ENCODE results near the gene REXO1. TPM values are rescaled to one million over a fixed set of nuclear protein-coding genes. Genes with fewer than 3 reads are reported as not detected.
A peak's percentile ranks its signal among the peaks of the same experiment; 100 is the strongest.

Gene REXO1
- total RNA-seq, 6 donors from 2014 or later = 17.0 to 106 (median 38.8) TPM

DNA sequence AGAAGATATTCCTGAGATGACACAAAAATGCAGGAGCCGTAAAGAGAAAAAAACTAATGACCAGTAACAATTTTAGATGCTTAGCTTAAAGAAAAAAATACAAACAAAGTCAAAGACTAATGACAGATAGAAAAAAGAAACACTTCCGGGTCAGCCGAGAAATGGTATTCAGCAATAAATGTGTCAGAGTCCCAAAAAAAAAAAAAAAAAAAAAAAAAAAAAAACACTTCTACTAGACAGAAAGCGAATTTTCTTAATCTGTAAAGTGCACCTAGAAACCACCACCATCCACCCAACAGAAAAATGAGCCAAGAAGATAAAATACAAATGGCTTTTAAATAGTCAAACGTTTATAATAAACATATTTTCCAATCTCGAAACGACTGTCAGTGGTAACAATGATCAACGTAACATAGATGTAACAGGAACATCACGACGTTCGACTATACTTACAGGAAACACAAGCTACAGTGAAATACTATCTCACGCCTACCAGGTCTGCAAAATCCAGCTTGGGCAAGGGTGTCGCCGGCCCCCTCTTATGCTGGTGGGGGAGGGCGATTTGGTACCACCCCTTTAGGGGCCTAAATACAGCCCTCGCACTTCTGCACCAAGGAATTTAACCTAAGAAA, 26.4 kb upstream of the REXO1 start:
- peaks cover 42 to 55% (median 49%) of the 10 kb centered on the region in 4 donors for H3K4me1 ChIP-seq
- peaks cover 0 to 18% (median 4%) of the 10 kb centered on the region in 4 donors for H3K36me3 ChIP-seq
- peak overlapping the region; percentile 73 to 99 (median 86) for H3K4me3 ChIP-seq
- DNase-seq = no peak
- 6 to 9% methylated on average over 16 of the region's 16 CpGs for WGBS, 2 donors
- no peaks in the 10 kb centered on the region for H3K27me3 ChIP-seq
- H3K9me3 ChIP-seq = no peaks in the 10 kb centered on the region
- TF ChIP-seq POLR2AphosphoS5 (IDR thresholded peaks at IDR 0.05) = peak in 1 of 2 donors; percentile 16
- TF ChIP-seq, protein P1, sequence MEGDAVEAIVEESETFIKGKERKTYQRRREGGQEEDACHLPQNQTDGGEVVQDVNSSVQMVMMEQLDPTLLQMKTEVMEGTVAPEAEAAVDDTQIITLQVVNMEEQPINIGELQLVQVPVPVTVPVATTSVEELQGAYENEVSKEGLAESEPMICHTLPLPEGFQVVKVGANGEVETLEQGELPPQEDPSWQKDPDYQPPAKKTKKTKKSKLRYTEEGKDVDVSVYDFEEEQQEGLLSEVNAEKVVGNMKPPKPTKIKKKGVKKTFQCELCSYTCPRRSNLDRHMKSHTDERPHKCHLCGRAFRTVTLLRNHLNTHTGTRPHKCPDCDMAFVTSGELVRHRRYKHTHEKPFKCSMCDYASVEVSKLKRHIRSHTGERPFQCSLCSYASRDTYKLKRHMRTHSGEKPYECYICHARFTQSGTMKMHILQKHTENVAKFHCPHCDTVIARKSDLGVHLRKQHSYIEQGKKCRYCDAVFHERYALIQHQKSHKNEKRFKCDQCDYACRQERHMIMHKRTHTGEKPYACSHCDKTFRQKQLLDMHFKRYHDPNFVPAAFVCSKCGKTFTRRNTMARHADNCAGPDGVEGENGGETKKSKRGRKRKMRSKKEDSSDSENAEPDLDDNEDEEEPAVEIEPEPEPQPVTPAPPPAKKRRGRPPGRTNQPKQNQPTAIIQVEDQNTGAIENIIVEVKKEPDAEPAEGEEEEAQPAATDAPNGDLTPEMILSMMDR (IDR thresholded peaks at IDR 0.05) = no peak
- H3K27ac ChIP-seq = peak overlapping the region; percentile 90 to 98 (median 96)
- ATAC-seq (ENCODE audit: low FRiP score in 2 of 2) = no peak

DNA sequence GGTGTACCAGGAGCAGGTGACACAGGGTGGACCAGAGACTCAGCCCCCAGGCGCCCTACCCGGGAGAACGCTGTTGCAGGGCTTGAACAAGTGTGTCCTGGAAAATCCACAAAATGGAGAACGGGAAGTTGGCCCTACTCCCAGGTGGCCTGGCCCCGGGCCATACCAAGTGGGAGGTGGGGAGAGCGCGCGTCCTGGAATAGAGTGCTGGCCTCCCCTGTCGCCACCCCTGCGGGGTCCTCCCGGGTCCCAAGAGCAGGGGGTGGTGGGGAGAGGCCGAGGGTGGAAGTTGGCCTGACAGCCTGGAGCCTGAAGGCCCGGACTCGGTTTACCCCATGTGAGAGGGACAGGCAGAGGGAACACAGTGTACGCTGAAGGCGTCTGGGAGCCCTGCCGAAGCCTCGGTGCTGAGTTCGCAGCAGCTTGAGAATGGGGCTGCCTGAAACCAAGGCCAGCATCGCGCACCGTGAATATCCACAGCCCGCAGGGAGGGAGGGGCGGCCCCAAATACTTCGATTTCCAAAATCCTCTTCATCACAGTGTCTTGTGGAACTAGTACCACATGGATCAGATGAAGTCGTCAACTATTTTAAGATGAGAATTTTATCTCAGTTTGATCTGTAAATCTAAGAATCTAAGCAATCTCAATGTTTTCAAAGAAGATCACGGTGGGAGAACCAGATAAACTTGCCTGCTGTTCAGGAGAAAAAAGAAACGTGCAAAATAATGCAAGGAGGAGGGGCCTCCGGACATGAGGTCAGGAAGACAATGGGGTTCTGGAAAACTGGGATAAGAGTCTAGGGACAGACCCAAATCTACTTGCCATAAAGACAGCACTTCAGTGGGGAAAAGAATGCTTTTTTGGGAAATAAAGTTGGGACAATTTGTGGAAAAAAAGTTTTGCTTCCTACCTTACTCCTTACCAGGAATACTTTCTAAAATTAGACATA, 25.5 kb upstream of the REXO1 start:
- 39 to 56% methylated on average over 24 to 29 of the region's 29 CpGs for whole genome bisulfite sequencing, 2 donors
- H3K9me3 ChIP-seq = no peaks in the 10 kb centered on the region
- TF ChIP-seq POLR2AphosphoS5 (IDR thresholded peaks at IDR 0.05) (peak in 1 of 2 donors; percentile 3), POLR2A (IDR thresholded peaks at IDR 0.05) (no peak), EP300 (IDR thresholded peaks at IDR 0.05) (no peak)
- TF ChIP-seq, protein P1 (IDR thresholded peaks at IDR 0.05) = no peak
- H3K4me1 ChIP-seq = peaks cover 42 to 55% (median 49%) of the 10 kb centered on the region in 4 donors
- H3K4me3 ChIP-seq = peak overlapping the region in 3 of 4 donors; percentile 6 to 98 (median 73)
- ATAC-seq (ENCODE audit: low FRiP score in 2 of 2) (peak in 1 of 2 donors; percentile 47), DNase-seq (peak in 1 of 2 donors; percentile 85)
- H3K36me3 ChIP-seq = peaks cover 0 to 15% (median 4%) of the 10 kb centered on the region in 4 donors
- H3K27ac ChIP-seq = peak overlapping the region; percentile 77 to 98 (median 93)
- no peaks in the 10 kb centered on the region for H3K27me3 ChIP-seq

DNA sequence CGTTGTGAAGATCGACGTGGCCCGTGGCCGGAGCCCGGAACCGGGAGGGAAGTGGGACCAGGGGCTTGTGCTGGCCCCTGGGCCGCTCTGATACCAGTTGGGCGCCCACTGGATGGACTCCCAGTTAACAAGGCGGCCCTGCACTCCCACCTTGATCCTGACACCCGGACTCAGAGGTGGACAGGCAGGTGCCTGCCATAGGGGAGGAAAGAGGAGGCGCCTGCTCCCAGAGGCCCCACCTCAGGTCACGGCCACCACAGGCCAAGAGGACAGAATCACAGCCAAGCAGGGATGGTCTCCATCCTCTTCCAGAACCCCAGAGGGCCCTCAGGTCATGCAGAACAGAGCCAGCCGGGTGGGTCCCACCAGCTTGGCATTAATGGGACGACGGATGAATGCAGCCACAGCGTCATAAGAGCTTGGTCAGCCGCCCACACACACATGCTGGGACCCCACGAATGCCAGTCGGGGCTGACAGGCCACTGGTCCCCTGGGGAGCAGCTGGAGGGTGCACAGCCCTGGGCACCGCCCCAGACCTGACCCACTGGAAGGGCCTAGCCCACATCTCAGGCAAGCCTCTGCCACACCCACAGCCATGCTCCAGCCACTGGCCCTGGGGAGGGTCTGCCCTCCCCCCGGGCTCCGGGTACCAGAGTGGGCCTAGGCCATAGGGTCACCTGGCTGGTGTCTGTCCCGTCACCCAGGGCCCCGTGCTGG, 24.7 kb upstream of the REXO1 start:
- 73 to 88% methylated on average over 12 to 17 of the region's 25 CpGs for WGBS, 2 donors
- Histone ChIP-seq H3K4me1 (peaks cover 42 to 55% (median 49%) of the 10 kb centered on the region in 4 donors), H3K27ac (peak overlapping the region; percentile 64 to 96 (median 84)), H3K27me3 (no peaks in the 10 kb centered on the region), H3K9me3 (no peaks in the 10 kb centered on the region), H3K36me3 (peaks cover 0 to 13% (median 4%) of the 10 kb centered on the region in 4 donors), H3K4me3 (peak overlapping the region in 3 of 4 donors; percentile 6 to 98 (median 73))
- ATAC-seq (ENCODE audit: low FRiP score in 2 of 2) (peak in 1 of 2 donors; percentile 5), DNase-seq (no peak)
- TF ChIP-seq POLR2A (IDR thresholded peaks at IDR 0.05) (no peak), EP300 (IDR thresholded peaks at IDR 0.05) (no peak), POLR2AphosphoS5 (IDR thresholded peaks at IDR 0.05) (no peak)
- TF ChIP-seq, protein P1 (IDR thresholded peaks at IDR 0.05) = no peak

DNA sequence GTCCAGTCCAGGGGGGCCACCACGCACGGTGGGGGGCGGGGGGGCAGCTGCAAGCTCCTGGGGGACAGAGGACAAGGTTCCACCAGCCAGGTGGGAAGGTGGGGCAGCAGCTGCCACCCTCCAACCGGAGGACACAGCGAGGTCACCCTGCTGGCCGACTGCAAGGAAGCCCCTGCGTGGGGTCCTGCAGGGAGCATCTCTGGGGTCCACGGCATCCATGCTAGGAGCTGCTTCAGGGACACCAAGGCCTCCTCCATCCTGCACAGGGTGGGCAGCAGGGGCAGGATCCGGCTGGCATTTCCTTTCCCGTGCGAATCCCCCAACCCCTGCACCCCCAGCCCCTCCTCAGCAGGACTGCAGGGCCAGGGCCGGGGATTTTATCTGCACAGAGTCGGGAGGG, 23.3 kb upstream of the REXO1 start:
- H3K36me3 ChIP-seq = peaks cover 0 to 13% (median 4%) of the 10 kb centered on the region in 4 donors
- TF ChIP-seq, protein P1 (IDR thresholded peaks at IDR 0.05) = no peak
- WGBS, 2 donors = 80 to 91% methylated on average over 4 to 11 of the region's 13 CpGs
- H3K4me1 ChIP-seq = peaks cover 39 to 52% (median 46%) of the 10 kb centered on the region in 4 donors
- no peaks in the 10 kb centered on the region for H3K9me3 ChIP-seq
- no peak for ATAC-seq (ENCODE audit: low FRiP score in 2 of 2)
- H3K4me3 ChIP-seq = no peak overlapping the region
- H3K27ac ChIP-seq = peak overlapping the region in 3 of 4 donors; percentile 5 to 96 (median 90)
- no peaks in the 10 kb centered on the region for H3K27me3 ChIP-seq
- no peak for DNase-seq
